MM.1S (cell line): ENCODE results near the gene LRRC25.
A peak's percentile ranks its signal among the peaks of the same experiment; 100 is the strongest.

ENCODE experiments used
- DNase-seq: peaks from one replicate; pipeline ENCODE4 v3.0.0-alpha.2; 2015
- H2AFZ ChIP-seq: fragments of 300-600 bp; sonication (generic); 2 replicates; pipeline ENCODE4 v1.6.0; 2016; ENCODE audit warnings: antibody characterized with exemption, low read length
- H3F3A ChIP-seq: fragments of 300-600 bp; sonication (generic); 2 replicates; pipeline ENCODE4 v1.6.1; 2016; ENCODE audit warnings: mild to moderate bottlenecking, antibody characterized with exemption, low read length, moderate library complexity, mixed read lengths; ENCODE audit not compliant: insufficient read depth
- H3K27ac ChIP-seq: fragments of 300-600 bp; sonication (generic); 2 replicates; pipeline ENCODE4 v1.5.1; 2016; ENCODE audit warnings: mild to moderate bottlenecking, low read length
- H3K27me3 ChIP-seq: fragments of 300-600 bp; sonication (generic); replicated peaks from 2 replicates; pipeline ENCODE4 v1.6.0; 2016; ENCODE audit warnings: low read length; ENCODE audit not compliant: insufficient read depth
- H3K36me3 ChIP-seq: fragments of 300-600 bp; sonication (generic); replicated peaks from 2 replicates; pipeline ENCODE4 v1.6.1; 2016; ENCODE audit warnings: mild to moderate bottlenecking, low read length, mixed read lengths; ENCODE audit not compliant: insufficient read depth
- H3K4me1 ChIP-seq: fragments of 300-600 bp; sonication (generic); 2 replicates; pipeline ENCODE4 v1.6.1; 2016; ENCODE audit warnings: low read length, mixed read lengths
- H3K4me2 ChIP-seq: fragments of 300-600 bp; sonication (generic); 2 replicates; pipeline ENCODE4 v1.6.0; 2016; ENCODE audit warnings: low read depth, low read length
- H3K4me3 ChIP-seq: fragments of 300-600 bp; sonication (generic); 2 replicates; pipeline ENCODE4 v1.5.1; 2016; ENCODE audit warnings: low read length, mixed read lengths
- H3K79me2 ChIP-seq: fragments of 300-600 bp; sonication (generic); 2 replicates; pipeline ENCODE4 v1.6.1; 2016; ENCODE audit warnings: mixed run types, low read length, mixed read lengths
- H3K9ac ChIP-seq: fragments of 300-600 bp; sonication (generic); 2 replicates; pipeline ENCODE4 v1.6.1; 2016; ENCODE audit warnings: low read length, mixed read lengths
- H3K9me2 ChIP-seq: fragments of 300-600 bp; sonication (generic); replicated peaks from 2 replicates; pipeline ENCODE4 v1.6.1; 2016; ENCODE audit warnings: mild to moderate bottlenecking, low read length, mixed read lengths; ENCODE audit not compliant: insufficient read depth
- H3K9me3 ChIP-seq: fragments of 300-600 bp; sonication (generic); replicated peaks from 2 replicates; pipeline ENCODE4 v1.6.1; 2016; ENCODE audit warnings: mild to moderate bottlenecking, low read length, mixed read lengths; ENCODE audit not compliant: insufficient read depth
- H4K20me1 ChIP-seq: fragments of 300-600 bp; sonication (generic); 2 replicates; pipeline ENCODE4 v1.6.1; 2016; ENCODE audit warnings: mild to moderate bottlenecking, low read length, moderate library complexity, mixed read lengths; ENCODE audit not compliant: insufficient read depth
- CTCF ChIP-seq: fragments of 300-600 bp; sonication (generic); IDR thresholded peaks from 2 replicates; pipeline ENCODE4 v1.5.1; 2016; ENCODE audit warnings: antibody characterized with exemption, low read length, mixed read lengths
- EZH2 ChIP-seq: fragments of 300-600 bp; sonication (generic); optimal IDR thresholded peaks from 2 replicates; pipeline ENCODE3; 2017; ENCODE audit warnings: low read depth, mild to moderate bottlenecking, antibody characterized with exemption, low read length, mixed read lengths
- EZH2phosphoT487 ChIP-seq: fragments of 300-600 bp; sonication (generic); IDR thresholded peaks from 2 replicates; pipeline ENCODE4 v1.6.1; 2018; ENCODE audit warnings: antibody characterized with exemption, low read length

Gene LRRC25

GRCh38 chr19:18434411-18435175 is 37.2 kb upstream of the LRRC25 start:
- DNase-seq, result no peak
- no peaks in the 10 kb centered on the region for H3K79me2 ChIP-seq
- no peaks in the 10 kb centered on the region for H3K36me3 ChIP-seq
- TF ChIP-seq CTCF (no peak), EZH2 (no peak), EZH2phosphoT487 (no peak)
- no peaks in the 10 kb centered on the region for H3K9me2 ChIP-seq
- 0 out of 2 replicates have a peak, but pooled peaks cover 4% of the 10 kb centered on the region for H3F3A ChIP-seq
- H3K9ac ChIP-seq, result no peak overlapping the region
- no peak overlapping the region for H3K27ac ChIP-seq
- peaks cover 3% of the 10 kb centered on the region; the same call in 1 of the 2 replicates for H3K4me1 ChIP-seq
- H3K4me2 ChIP-seq, result no peak overlapping the region
- H3K4me3 ChIP-seq, result no peak overlapping the region
- no peaks in the 10 kb centered on the region for H3K9me3 ChIP-seq
- peaks cover 16% of the 10 kb centered on the region; the same call in 1 of the 2 replicates for H3K27me3 ChIP-seq
- H4K20me1 ChIP-seq, result no peaks in the 10 kb centered on the region
- no peak overlapping the region for H2AFZ ChIP-seq

- TF ChIP-seq EZH2 (no peak), CTCF (no peak)
- no peaks in the 10 kb centered on the region for H4K20me1 ChIP-seq
- H3K27ac ChIP-seq, result no peak overlapping the region
- no peak overlapping the region for H2AFZ ChIP-seq
- H3K27me3 ChIP-seq, result peaks cover 16% of the 10 kb centered on the region; the same call in 1 of the 2 replicates
- no peaks in the 10 kb centered on the region for H3K36me3 ChIP-seq
- H3K4me2 ChIP-seq, result no peak overlapping the region
- H3K9ac ChIP-seq, result no peak overlapping the region
- H3K9me3 ChIP-seq, result no peaks in the 10 kb centered on the region
- peaks cover 4% of the 10 kb centered on the region; the same call in 1 of the 2 replicates for H3K4me1 ChIP-seq
- H3K4me3 ChIP-seq, result no peak overlapping the region
- no peaks in the 10 kb centered on the region for H3K79me2 ChIP-seq
- no peaks in the 10 kb centered on the region for H3F3A ChIP-seq
- DNase-seq, result no peak
- no peaks in the 10 kb centered on the region for H3K9me2 ChIP-seq
Measured at GRCh38 chr19:18433735-18434398, 36.4 kb upstream of the LRRC25 start.

GRCh38 chr19:18433015-18433691 is 35.7 kb upstream of the LRRC25 start:
- no peak overlapping the region for H3K27ac ChIP-seq
- H3K79me2 ChIP-seq, result no peaks in the 10 kb centered on the region
- TF ChIP-seq EZH2phosphoT487 (no peak), CTCF (no peak), EZH2 (no peak)
- no peak for DNase-seq
- no peaks in the 10 kb centered on the region for H4K20me1 ChIP-seq
- H3K4me3 ChIP-seq, result no peak overlapping the region; the same call in 1 of the 2 replicates
- peak overlapping the region; percentile 47; the same call in 1 of the 2 replicates for H3K4me2 ChIP-seq
- peaks cover 4% of the 10 kb centered on the region; the same call in 1 of the 2 replicates for H3K4me1 ChIP-seq
- H3K9ac ChIP-seq, result no peak overlapping the region
- no peaks in the 10 kb centered on the region for H3K9me3 ChIP-seq
- H3F3A ChIP-seq, result no peaks in the 10 kb centered on the region
- H3K36me3 ChIP-seq, result no peaks in the 10 kb centered on the region
- no peak overlapping the region for H2AFZ ChIP-seq
- H3K27me3 ChIP-seq, result peaks cover 16% of the 10 kb centered on the region; the same call in 1 of the 2 replicates
- no peaks in the 10 kb centered on the region for H3K9me2 ChIP-seq
